Astrocyte (in vitro differentiated cells and primary cell): ENCODE measurements around the gene LTBP2. TPM values are rescaled to one million over a fixed set of nuclear protein-coding genes. Genes with fewer than 3 reads are reported as not detected.

Source experiments
- DNase-seq: peaks from one replicate; pipeline ENCODE4 v3.0.0-alpha.2; 2010; ENCODE audit warnings: low read depth
- FAIRE-seq: peaks from 2 replicates; lab custom pipeline; 2011; peaks lifted over from hg19 to GRCh38; lab: Jason Lieb, UNC
- H2AFZ ChIP-seq: 2 replicates; pipeline ENCODE4 v1.6.0; 2012; ENCODE audit warnings: low read depth, low read length, inconsistent platforms
- H3K27ac ChIP-seq: 2 replicates; pipeline ENCODE4 v1.5.1; 2011; ENCODE audit warnings: low read depth, low read length, inconsistent platforms
- H3K27me3 ChIP-seq: 2 replicates; pipeline ENCODE4 v1.6.0; 2011; ENCODE audit warnings: low read length, inconsistent platforms; ENCODE audit not compliant: insufficient read depth
- H3K36me3 ChIP-seq: 2 replicates; pipeline ENCODE4 v1.5.1; 2011; ENCODE audit warnings: low read length, inconsistent platforms; ENCODE audit not compliant: insufficient read depth
- H3K4me1 ChIP-seq: 2 replicates; pipeline ENCODE4 v1.5.1; 2011; ENCODE audit warnings: low read length, inconsistent platforms; ENCODE audit not compliant: insufficient read depth
- H3K4me2 ChIP-seq: 2 replicates; pipeline ENCODE4 v1.6.0; 2012; ENCODE audit warnings: low read length, inconsistent platforms
- H3K4me3 ChIP-seq: 2 replicates; pipeline ENCODE4 v1.5.1; 2011; ENCODE audit warnings: low read depth, mild to moderate bottlenecking, low read length, inconsistent platforms; ENCODE audit not compliant: insufficient read depth
- H3K79me2 ChIP-seq: 2 replicates; pipeline ENCODE4 v1.6.0; 2012; ENCODE audit warnings: mild to moderate bottlenecking, low read length, inconsistent platforms; ENCODE audit not compliant: insufficient read depth
- H3K9ac ChIP-seq: 2 replicates; pipeline ENCODE4 v1.6.0; 2012; ENCODE audit warnings: mild to moderate bottlenecking, low read length, inconsistent platforms
- H3K9me3 ChIP-seq: 2 replicates; pipeline ENCODE4 v1.5.1; 2012; ENCODE audit warnings: low read depth, mild to moderate bottlenecking, low read length, inconsistent platforms; ENCODE audit not compliant: insufficient read depth
- H4K20me1 ChIP-seq: 2 replicates; pipeline ENCODE4 v1.6.0; 2012; ENCODE audit warnings: low read length, inconsistent platforms; ENCODE audit not compliant: insufficient read depth
- H3K27ac Mint-ChIP-seq: one replicate; pipeline ENCODE4 v1.8.0; 2021; ENCODE audit warnings: mild to moderate bottlenecking, mixed read lengths; ENCODE audit not compliant: unreplicated experiment
- H3K27me3 Mint-ChIP-seq: one replicate; pipeline ENCODE4 v1.8.0; 2021; ENCODE audit warnings: low read depth, mixed read lengths; ENCODE audit not compliant: unreplicated experiment
- H3K36me3 Mint-ChIP-seq: one replicate; pipeline ENCODE4 v1.8.0; 2021; ENCODE audit warnings: low read depth, mixed read lengths; ENCODE audit not compliant: unreplicated experiment
- H3K4me1 Mint-ChIP-seq: one replicate; pipeline ENCODE4 v1.8.0; 2021; ENCODE audit warnings: low read depth, mixed read lengths; ENCODE audit not compliant: unreplicated experiment
- H3K4me3 Mint-ChIP-seq: one replicate; pipeline ENCODE4 v1.8.0; 2021; ENCODE audit warnings: mild to moderate bottlenecking, moderate library complexity, mixed read lengths; ENCODE audit not compliant: unreplicated experiment
- H3K9me3 Mint-ChIP-seq: one replicate; pipeline ENCODE4 v1.8.0; 2021; ENCODE audit warnings: mild to moderate bottlenecking, mixed read lengths; ENCODE audit not compliant: unreplicated experiment
- EZH2 ChIP-seq: IDR thresholded peaks from 2 replicates; pipeline ENCODE4 v1.6.1; 2012; ENCODE audit warnings: mild to moderate bottlenecking, low read length, inconsistent platforms; ENCODE audit not compliant: insufficient read depth
- total RNA-seq: library from RNA; stranded (reverse); gene quantifications from 2 replicates; pipeline ENCODE4 v1.2.1, GENCODE V29; 2021
- TF ChIP-seq, protein P1 (sequence below): IDR thresholded peaks from 2 replicates; pipeline ENCODE4 v1.5.1; 2011; ENCODE audit warnings: low read depth, mild to moderate bottlenecking, inconsistent platforms, low read length, moderate library complexity; ENCODE audit not compliant: insufficient read depth

LTBP2 gene
- total RNA-seq, 1 donor from 2014 or later: 162 TPM

DNA sequence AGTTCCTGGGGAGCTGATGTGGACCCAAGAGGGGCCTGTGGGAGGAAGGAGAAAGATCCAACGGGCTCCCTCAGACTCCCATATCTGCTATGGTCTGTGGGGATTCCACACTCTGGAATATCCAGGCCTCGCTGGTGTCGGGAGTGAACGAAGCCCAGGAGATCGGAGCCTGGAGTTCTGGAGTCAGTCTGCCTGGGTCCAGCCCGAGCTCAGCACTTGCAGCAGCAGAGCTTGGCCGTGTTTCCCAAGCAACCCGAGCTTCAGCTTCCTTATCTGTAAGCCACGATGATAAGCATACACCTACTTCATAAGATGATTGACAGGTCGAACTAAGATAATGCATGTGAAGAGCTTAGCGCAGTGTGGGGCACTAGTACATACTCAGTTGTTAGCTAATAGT lies 10.1 kb downstream of the LTBP2 start:
- H3K27ac ChIP-seq: no peak overlapping the region
- H3K4me3 Mint-ChIP-seq: no peak overlapping the region
- H3K36me3 Mint-ChIP-seq: peaks cover 12% of the 10 kb centered on the region
- no peaks in the 10 kb centered on the region for H3K27me3 Mint-ChIP-seq
- H3K4me1 ChIP-seq: peaks cover 10% of the 10 kb centered on the region
- no peak overlapping the region for H3K4me3 ChIP-seq
- FAIRE-seq (no peak), DNase-seq (no peak)
- no peaks in the 10 kb centered on the region for H3K27me3 ChIP-seq
- H3K79me2 ChIP-seq: peaks cover 80% of the 10 kb centered on the region
- no peaks in the 10 kb centered on the region for H3K9me3 ChIP-seq
- H3K9ac ChIP-seq: no peak overlapping the region
- H3K27ac Mint-ChIP-seq: no peak overlapping the region
- no peaks in the 10 kb centered on the region for H3K9me3 Mint-ChIP-seq
- H2AFZ ChIP-seq: no peak overlapping the region
- peaks cover 59% of the 10 kb centered on the region for H4K20me1 ChIP-seq
- H3K4me2 ChIP-seq: no peak overlapping the region
- TF ChIP-seq, protein P1, sequence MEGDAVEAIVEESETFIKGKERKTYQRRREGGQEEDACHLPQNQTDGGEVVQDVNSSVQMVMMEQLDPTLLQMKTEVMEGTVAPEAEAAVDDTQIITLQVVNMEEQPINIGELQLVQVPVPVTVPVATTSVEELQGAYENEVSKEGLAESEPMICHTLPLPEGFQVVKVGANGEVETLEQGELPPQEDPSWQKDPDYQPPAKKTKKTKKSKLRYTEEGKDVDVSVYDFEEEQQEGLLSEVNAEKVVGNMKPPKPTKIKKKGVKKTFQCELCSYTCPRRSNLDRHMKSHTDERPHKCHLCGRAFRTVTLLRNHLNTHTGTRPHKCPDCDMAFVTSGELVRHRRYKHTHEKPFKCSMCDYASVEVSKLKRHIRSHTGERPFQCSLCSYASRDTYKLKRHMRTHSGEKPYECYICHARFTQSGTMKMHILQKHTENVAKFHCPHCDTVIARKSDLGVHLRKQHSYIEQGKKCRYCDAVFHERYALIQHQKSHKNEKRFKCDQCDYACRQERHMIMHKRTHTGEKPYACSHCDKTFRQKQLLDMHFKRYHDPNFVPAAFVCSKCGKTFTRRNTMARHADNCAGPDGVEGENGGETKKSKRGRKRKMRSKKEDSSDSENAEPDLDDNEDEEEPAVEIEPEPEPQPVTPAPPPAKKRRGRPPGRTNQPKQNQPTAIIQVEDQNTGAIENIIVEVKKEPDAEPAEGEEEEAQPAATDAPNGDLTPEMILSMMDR: no peak
- no peak for TF ChIP-seq EZH2
- H3K4me1 Mint-ChIP-seq: peaks cover 17% of the 10 kb centered on the region
- H3K36me3 ChIP-seq: peaks cover 24% of the 10 kb centered on the region

DNA sequence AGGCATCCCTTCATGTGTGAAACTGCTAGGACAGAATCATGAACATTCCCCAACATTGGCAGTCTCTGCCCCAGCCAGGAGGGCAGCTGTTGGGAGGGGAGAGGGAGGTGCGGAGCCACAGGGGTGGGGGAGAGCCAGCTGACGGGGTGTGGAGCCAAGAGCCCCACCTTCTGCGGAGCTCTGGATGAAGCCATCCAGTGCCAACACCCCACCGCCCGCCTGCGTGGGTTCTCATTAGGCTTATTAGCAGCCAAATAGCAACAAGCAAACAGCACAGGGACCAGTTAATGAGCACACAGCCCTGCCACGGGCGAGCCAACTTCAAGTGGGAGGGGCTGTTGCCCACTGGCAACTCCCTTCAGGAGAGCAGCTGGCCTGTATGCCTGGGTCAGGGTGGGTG lies 12.1 kb downstream of the LTBP2 start:
- Histone ChIP-seq H3K9ac (no peak overlapping the region), H3K4me3 (no peak overlapping the region), H3K27me3 (no peaks in the 10 kb centered on the region), H2AFZ (no peak overlapping the region), H3K79me2 (peaks cover 72% of the 10 kb centered on the region), H3K9me3 (no peaks in the 10 kb centered on the region), H3K27ac (no peak overlapping the region), H3K4me1 (peaks cover 15% of the 10 kb centered on the region), H4K20me1 (peaks cover 48% of the 10 kb centered on the region), H3K4me2 (no peak overlapping the region), H3K36me3 (peaks cover 24% of the 10 kb centered on the region)
- Mint-ChIP-seq H3K27ac (no peak overlapping the region), H3K9me3 (no peaks in the 10 kb centered on the region), H3K36me3 (peaks cover 20% of the 10 kb centered on the region), H3K4me3 (no peak overlapping the region), H3K4me1 (peaks cover 16% of the 10 kb centered on the region), H3K27me3 (no peaks in the 10 kb centered on the region)
- no peak for DNase-seq
- no peak for TF ChIP-seq EZH2
- TF ChIP-seq, protein P1: no peak
- no peak for FAIRE-seq

DNA sequence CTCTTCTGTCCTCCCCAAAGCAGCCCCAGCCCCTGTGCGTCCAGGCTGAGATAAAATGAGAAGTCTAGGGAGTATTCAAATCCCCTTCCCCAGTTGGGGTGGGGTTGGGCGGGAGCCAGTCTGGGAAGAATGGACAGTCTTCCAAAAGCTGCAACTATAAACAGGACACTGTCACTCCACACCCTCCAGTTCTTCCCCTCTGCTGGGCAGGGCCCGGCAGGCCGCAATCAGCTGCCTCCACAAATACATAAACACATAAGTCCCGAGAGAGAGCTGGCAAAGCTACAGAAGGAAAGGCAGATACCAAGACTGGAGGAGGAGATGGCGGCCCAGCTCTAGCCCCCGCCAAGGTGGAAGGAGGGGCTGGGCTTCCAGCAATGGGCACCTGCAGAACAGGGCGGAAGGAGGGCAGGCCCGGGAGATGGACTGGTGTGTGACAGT lies 12.7 kb downstream of the LTBP2 start:
- H3K4me1 ChIP-seq: peaks cover 21% of the 10 kb centered on the region
- peak overlapping the region; percentile 5 for H3K27ac Mint-ChIP-seq
- peaks cover 18% of the 10 kb centered on the region for H3K4me1 Mint-ChIP-seq
- H4K20me1 ChIP-seq: peaks cover 45% of the 10 kb centered on the region
- no peak for DNase-seq
- peaks cover 18% of the 10 kb centered on the region for H3K36me3 Mint-ChIP-seq
- no peak overlapping the region for H2AFZ ChIP-seq
- FAIRE-seq: no peak
- no peaks in the 10 kb centered on the region for H3K27me3 Mint-ChIP-seq
- H3K4me3 Mint-ChIP-seq: no peak overlapping the region
- H3K4me2 ChIP-seq: no peak overlapping the region
- no peaks in the 10 kb centered on the region for H3K9me3 Mint-ChIP-seq
- no peak overlapping the region for H3K9ac ChIP-seq
- H3K4me3 ChIP-seq: no peak overlapping the region
- TF ChIP-seq, protein P1: no peak
- no peak for TF ChIP-seq EZH2
- H3K27ac ChIP-seq: no peak overlapping the region
- H3K27me3 ChIP-seq: no peaks in the 10 kb centered on the region
- peaks cover 24% of the 10 kb centered on the region for H3K36me3 ChIP-seq
- H3K9me3 ChIP-seq: no peaks in the 10 kb centered on the region
- peaks cover 70% of the 10 kb centered on the region for H3K79me2 ChIP-seq
